ENCODE results near the gene SEC16B.
"Not testable (repeated sequence)": the region's sequence is repeated elsewhere in the genome, so short reads cannot be mapped to it uniquely, and the experiment has no call there.

SEC16B gene, protein sequence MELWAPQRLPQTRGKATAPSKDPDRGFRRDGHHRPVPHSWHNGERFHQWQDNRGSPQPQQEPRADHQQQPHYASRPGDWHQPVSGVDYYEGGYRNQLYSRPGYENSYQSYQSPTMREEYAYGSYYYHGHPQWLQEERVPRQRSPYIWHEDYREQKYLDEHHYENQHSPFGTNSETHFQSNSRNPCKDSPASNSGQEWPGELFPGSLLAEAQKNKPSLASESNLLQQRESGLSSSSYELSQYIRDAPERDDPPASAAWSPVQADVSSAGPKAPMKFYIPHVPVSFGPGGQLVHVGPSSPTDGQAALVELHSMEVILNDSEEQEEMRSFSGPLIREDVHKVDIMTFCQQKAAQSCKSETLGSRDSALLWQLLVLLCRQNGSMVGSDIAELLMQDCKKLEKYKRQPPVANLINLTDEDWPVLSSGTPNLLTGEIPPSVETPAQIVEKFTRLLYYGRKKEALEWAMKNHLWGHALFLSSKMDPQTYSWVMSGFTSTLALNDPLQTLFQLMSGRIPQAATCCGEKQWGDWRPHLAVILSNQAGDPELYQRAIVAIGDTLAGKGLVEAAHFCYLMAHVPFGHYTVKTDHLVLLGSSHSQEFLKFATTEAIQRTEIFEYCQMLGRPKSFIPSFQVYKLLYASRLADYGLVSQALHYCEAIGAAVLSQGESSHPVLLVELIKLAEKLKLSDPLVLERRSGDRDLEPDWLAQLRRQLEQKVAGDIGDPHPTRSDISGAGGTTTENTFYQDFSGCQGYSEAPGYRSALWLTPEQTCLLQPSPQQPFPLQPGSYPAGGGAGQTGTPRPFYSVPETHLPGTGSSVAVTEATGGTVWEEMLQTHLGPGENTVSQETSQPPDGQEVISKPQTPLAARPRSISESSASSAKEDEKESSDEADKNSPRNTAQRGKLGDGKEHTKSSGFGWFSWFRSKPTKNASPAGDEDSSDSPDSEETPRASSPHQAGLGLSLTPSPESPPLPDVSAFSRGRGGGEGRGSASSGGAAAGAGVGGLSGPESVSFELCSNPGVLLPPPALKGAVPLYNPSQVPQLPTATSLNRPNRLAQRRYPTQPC

GRCh38 chr1:177969825-177970371, at the start of gene SEC16B:
Gene SEC16B (minus strand): TSS chr1:177970058. CDS start chr1:177967981, 2,077 bp downstream.
- DNase-seq, result no peak

GRCh38 chr1:178019622-178020021, 49.8 kb upstream of the SEC16B start:
- no peak for DNase-seq

GRCh38 chr1:178019208-178019607, 49.4 kb upstream of the SEC16B start:
- no peak for DNase-seq

DNA sequence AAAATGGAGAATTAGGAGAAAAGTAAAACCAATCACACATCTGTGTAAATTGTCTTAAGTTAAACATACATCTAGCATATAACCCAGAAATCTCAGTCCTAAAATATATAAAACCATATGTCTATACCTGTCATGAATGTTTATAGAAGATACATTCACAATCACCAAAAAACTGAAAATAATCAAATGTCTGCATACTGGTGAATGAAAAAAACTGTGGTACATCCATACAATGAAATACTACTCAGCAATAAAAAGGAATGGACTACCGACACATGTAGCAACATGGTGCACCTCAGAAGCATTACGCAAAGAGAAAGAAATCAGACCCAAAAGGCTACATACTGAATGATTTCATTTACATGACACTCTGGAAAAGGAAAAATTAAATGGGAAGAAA, 47.7 kb upstream of the SEC16B start:
- no peak for DNase-seq

DNA sequence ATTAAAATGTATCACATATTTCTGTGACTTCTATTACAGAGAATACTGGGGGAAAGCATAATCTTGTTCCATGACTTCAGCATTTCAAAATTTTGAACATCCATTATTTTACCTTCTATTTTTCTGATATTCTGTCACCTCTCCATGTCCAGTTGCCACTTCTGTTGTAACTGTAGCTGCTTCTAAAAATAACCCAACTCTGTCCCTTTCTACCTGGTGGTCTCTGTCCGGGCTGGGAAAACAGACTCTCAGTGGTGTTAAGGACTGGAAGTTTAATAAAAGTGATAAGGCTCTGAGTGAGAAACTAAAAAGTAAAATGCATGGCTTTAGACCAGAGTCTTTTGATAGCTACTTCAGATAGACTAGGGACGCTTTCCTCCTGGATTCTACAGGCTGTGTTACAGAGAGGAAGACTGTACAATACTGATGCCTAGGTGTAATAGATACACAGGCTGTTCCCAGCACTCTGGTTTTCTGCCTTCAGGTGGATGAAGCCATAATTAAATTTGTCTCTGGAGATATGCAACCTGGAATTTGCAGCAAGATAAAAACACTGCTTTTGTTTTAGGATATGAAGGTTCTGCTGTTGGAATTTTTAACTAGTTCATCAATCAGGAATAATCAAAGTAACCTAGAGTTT, 42.1 kb upstream of the SEC16B start:
- DNase-seq, result no peak

DNA sequence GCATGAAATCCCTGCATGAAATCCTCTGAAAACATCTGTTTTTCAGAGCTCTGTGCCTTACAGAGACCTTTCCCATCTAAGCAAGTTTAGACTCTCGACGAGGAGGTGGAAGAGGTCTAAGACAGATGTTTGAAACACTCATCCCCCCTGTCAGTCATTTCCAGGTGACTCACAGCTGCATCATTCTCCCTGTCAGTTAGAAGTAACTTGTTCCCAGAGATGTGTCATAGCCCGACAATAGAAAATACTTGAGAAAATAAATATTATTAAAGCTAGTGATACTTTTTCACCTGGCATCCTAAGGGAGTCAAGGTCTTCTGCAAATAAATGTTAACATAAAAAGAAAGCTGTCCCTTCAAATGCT, 41.6 kb upstream of the SEC16B start:
- DNase-seq, result no peak

DNA sequence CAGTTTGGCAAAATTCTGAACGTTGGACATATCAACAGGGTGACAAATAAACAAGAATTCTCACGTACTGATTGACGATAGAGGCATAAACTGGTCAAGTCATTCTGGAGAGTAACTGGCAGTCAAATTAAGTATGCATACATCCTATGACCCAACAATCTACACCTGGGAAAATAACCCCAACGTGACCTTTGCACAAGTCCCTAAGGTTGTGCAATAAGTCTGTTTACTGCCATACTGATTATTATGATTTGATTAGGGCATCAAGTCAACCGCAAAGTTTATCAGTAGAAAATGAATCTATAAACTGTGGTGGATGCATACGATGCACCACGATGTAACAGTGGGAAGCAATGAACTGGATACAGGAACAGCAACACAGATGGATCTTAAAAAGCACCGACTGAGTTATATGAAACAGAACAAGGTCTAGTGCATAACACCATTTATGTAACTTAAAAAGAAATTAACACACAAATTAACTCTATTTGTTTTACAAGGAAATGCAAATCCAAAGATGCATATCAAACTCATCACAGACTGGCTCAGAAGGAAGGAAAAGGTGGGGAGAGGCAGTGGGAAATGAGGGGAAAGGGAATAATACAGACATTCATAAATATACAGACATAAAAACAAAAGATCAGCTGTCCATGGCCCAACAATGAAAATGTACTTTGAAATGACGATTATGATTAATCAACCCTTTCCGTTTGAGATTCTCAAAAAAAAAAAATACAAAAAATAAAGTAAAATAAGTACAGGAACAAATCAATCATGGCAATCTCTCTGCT, 41.0 kb upstream of the SEC16B start:
- no peak for DNase-seq

DNA sequence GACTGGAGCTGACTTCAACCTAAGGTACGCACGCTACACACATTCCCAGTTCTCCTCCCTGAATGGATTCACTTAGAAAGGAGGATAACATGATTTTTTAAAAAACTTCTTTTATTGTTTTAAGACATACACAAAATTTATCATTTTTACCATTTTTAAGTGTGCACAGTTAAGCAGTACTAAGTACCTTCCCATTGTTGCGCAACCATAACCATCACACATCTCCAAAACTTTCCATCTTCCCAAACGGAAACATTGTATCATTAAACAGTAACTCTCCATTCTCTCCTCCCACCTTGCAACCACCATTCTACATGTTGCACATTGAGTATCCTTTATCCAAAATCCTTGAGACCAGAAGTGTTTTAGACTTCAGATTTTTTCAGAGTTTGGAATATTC, 36.2 kb upstream of the SEC16B start:
- DNase-seq, result no peak

GRCh38 chr1:178005450-178005849, 35.6 kb upstream of the SEC16B start:
- peak; percentile 78 for DNase-seq

DNA sequence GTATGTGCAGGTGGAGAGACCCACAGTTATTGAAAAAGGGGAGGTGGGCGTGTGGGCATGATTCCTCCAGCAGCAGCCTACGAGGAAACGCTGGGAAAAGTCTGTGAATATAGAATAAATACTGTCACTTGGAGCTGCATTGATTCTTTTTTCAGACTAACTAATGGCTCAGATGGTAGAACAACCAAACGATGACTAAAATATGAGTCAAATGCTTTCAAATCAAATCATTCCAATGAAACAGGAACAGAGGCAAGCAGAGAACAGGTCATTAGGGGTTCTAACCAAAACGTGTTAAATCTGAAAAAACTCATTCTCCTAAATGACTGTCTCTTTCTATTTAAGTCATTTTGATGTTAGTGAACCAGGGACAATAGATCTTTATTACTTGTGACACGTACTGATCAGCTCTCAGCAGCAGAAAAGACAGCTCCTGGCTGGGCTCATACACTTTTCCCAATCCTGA, 35.1 kb upstream of the SEC16B start:
- peak; percentile 77 for DNase-seq

- DNase-seq, result no peak
Observed at GRCh38 chr1:177998696-177999631, 29.1 kb upstream of the SEC16B start.

- no peak for DNase-seq
Observed at GRCh38 chr1:177996957-177997356, 27.1 kb upstream of the SEC16B start.

GRCh38 chr1:177995369-177995768, 25.5 kb upstream of the SEC16B start:
- DNase-seq, result no peak

DNA sequence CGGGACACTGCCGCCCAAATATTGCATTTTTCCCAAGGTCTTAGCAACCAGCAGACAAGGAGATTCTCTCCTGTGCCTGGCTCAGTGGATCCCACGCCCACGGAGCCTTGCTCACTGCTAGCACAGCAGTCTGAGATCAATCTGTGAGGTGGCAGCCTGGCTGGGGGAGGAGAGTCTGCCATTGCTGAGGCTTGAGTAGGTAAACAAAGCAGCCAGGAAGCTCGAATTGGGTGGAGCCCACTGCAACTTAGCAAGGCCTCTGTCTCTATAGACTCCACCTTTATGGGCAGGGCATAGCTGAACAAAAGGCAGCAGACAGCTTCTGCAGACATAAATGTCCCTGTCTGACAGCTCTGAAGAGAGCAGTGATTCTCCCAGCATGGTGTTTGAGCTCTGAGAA, 16.4 kb upstream of the SEC16B start:
- not testable (repeated sequence) for DNase-seq

DNA sequence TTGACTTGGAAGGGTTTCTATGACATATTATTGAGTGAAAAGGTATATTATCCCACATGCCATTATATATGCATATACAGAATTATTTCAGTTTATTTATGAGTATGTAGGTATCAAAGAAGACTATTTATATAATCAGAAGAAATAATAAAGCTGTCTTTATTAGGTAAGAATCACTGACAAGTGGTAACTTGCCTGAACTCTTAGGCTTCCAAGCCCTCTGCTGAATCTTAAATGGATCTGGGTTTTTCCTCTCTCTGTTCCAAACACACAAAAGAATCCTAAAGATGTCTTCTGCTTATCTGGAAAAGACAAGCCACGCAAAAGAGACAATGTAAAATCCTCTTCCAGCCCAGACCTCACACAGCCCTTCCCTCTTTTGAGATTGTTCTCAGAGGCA, 14.9 kb upstream of the SEC16B start:
- DNase-seq, result no peak

GRCh38 chr1:177984136-177984525, 14.3 kb upstream of the SEC16B start:
- peak; percentile 89 for DNase-seq

DNA sequence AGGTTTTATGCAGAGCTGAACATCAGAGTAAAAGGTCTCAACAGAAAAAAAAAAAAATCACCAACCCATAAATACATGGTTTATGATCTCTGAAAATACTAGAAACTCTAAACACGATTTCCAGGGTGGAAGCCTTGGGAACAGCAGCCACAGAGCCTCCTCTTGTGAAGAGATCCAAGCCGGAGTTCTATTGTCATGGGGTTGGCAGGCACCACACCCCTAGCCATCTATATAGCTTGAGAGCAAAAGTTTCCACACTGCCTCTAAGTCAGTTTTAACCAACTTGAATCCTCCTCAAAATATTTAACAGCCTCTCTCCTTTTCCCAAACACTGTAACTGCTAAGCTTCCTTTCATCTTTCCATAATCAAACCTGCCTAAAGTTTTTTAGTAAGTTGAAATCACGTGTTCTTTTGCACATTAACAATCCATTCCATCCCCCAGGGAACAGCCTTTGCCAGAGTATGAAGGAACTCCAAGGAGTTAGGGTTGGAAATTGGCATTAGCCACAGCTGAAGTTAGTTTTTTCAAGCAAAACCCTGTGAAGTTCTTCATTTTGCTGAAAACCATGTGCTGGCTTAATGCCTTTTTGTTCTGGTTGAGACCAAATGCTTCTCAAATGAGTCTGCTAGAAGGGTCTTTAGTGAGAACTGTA, 13.8 kb upstream of the SEC16B start:
- DNase-seq, result peak; percentile 71

DNA sequence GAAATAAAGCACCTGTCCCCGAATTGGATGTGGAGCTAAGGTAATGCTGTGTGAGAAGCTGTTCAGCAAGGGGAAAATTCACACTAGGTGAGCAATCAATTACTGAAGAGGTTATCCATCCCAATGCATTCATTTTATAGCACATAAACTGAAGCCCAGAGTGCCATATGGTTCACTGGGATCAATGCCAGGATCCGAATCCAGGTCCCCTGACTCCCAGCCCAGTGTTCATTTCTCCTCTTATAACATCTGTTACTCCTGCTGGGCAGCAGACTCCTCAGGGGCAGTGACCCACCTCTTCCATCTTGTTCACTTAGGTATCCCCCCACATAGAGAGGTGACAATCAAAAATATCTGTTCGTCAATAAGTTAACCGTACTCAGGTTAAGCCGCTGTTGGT, 13.2 kb upstream of the SEC16B start:
- DNase-seq, result no peak

DNA sequence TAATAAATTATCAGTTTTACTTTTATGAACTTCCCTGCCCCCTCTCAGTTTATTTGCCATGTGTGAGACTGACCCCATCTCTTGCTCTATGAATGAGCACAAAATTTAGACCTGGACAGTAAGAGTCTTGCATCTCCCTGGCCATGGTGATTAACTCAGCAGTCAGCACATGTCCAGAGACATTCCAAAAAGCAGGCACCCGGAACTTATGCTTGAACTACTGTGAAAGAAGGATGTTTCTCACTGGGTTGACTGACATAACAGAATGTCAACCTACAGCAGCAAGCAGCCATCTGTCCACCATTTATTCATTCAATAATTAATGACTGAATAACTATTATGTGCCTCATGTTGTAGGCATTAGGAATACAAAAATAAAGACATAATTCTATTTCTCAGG, 11.3 kb upstream of the SEC16B start:
- DNase-seq, result peak; percentile 55

DNA sequence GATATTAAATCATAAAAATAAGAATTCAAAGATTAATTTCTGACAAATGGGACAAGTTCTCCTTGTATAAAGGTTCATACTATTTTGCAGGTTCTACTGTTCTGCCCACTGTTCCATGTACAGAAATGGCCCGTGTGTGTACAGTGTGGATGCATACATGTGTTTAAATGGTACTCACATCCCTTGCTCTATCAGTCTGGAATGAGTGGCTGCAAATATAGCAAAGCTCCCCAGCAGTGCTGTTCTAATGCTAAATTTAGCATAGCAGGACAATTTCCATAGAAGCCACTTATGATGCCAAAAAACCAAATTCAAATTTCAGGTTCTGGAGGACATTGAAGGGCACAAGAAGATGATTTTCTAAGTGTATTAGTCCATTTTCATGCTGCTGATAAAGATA, 9.4 kb upstream of the SEC16B start:
- no peak for DNase-seq
